ENCODE data around the gene FSTL5. TPM values are rescaled to one million over a fixed set of nuclear protein-coding genes. Genes with fewer than 3 reads are reported as not detected.

FSTL5 gene
- total and polyA plus RNA-seq, 10 of the 15 experiments (the other 5 are each of a cell fraction or from before 2014, with no cell fraction given), result 0.04 to 2.4 (median 0.08) TPM; not detected in 4

DNA sequence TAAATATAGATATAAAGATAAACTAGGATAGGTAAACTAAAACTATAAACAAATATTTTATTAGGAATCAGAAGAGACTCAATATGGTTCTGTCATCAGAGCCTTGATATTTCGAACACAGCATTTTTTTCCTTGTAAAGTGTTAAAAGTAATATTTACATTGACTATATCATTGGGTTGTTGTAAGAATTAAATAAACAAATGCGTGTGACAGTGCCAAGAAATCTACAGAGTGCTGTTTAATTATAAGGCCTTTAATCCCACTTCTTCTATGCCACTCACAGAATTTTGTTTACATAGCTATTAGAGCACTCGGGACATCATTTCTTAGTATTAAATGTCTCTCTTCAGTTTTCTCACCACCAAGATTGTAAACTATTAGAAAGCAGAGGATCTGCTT is 807.4 kb downstream of the FSTL5 start:
- H4K20me1 ChIP-seq (ENCODE audit: control insufficient read depth, insufficient read depth), result no peaks in the 10 kb centered on the region
- H2AFZ ChIP-seq (ENCODE audit: control insufficient read depth, low read depth, low read length), result no peak overlapping the region
- ChIA-PET POLR2A (no interaction called here), SMC1A (ENCODE audit: uncharacterized antibody, unreplicated experiment) (no interaction called here), CTCF (no interaction called here), RAD21 (ENCODE audit: unreplicated experiment) (no interaction called here)
- in situ Hi-C loops (cut with MboI), result no loop called here
- H3K4me3 ChIP-seq, result no peak overlapping the region
- no peaks in the 10 kb centered on the region for H3K79me2 ChIP-seq (ENCODE audit: control insufficient read depth, insufficient read depth, low read length)
- H3K36me3 ChIP-seq (ENCODE audit: control insufficient read depth in 2 of 2, insufficient read depth in 2 of 2, low read length in 1 of 2), result no peaks in the 10 kb centered on the region
- H3K4me2 ChIP-seq (ENCODE audit: control insufficient read depth, insufficient read depth), result no peak overlapping the region
- no peak for FAIRE-seq
- TF ChIP-seq USF2 (IDR thresholded peaks at IDR 0.05; ENCODE audit: borderline replicate concordance, low read depth, low read length), result no peak
- no peak for TF ChIP-seq NFXL1 (IDR thresholded peaks at IDR 0.05; ENCODE audit: borderline replicate concordance)
- no peak for TF ChIP-seq RAD21 (IDR thresholded peaks at IDR 0.05; ENCODE audit: insufficient read depth, low read depth, low read length)
- TF ChIP-seq ZNF622 (IDR thresholded peaks at IDR 0.05), result no peak
- no peak for TF ChIP-seq EGR1 (IDR thresholded peaks at IDR 0.05; ENCODE audit: borderline replicate concordance in 1 of 2, low read depth in 2 of 2, low read length in 2 of 2)
- no peak for TF ChIP-seq SIX5 (IDR thresholded peaks at IDR 0.05; ENCODE audit: low read depth, low read length, severe bottlenecking)
- TF ChIP-seq RELA (IDR thresholded peaks at IDR 0.05; ENCODE audit: borderline replicate concordance, partially characterized antibody), result no peak
- TF ChIP-seq HDGF (IDR thresholded peaks at IDR 0.05), result no peak
- no peak for TF ChIP-seq NR2C2 (IDR thresholded peaks at IDR 0.05; ENCODE audit: borderline replicate concordance, control insufficient read depth, insufficient read length, low read depth)
- no peak for TF ChIP-seq NFYA (IDR thresholded peaks at IDR 0.05; ENCODE audit: borderline replicate concordance, low read depth, low read length)
- no peak for TF ChIP-seq USF1 (IDR thresholded peaks at IDR 0.05; ENCODE audit: borderline replicate concordance, extremely low read length, insufficient read depth, low read depth, low read length)
- H3K4me1 ChIP-seq (ENCODE audit: control insufficient read depth, insufficient read depth, low read length), result no peaks in the 10 kb centered on the region
- no TSS peak for BruUV-seq (replicated peaks)
- intact Hi-C loops (cut with micrococcal nuclease; ENCODE audit: unreplicated experiment), result no loop called here
- H3K9me3 ChIP-seq (replicated peaks; ENCODE audit: control insufficient read depth, insufficient read depth, low read length), result no peaks in the 10 kb centered on the region
- no peak for ATAC-seq
- no peaks in the 10 kb centered on the region for H3K27me3 ChIP-seq (replicated peaks in 1 of 2; ENCODE audit: control insufficient read depth in 2 of 2, insufficient read depth in 2 of 2, low read length in 1 of 2)
- DNase-seq (ENCODE audit: low read depth, low spot score), result no peak
- H3K27ac ChIP-seq (ENCODE audit: control insufficient read depth, insufficient read depth), result no peak overlapping the region
- 12% methylated on average over 3 of the region's 3 CpGs for WGBS (ENCODE audit: insufficient coverage, insufficient replicate concordance, low lambda C conversion rate, missing lambda C conversion rate)
- H3K9ac ChIP-seq (ENCODE audit: control insufficient read depth, insufficient read depth, low read length), result no peak overlapping the region

Measured in GM12878 (cell line).